GM19328 (cell line): ENCODE measurements around the gene DUSP22.

ENCODE experiments used
- ATAC-seq: cut with Tn5 transposase; IDR thresholded peaks from one replicate; pipeline ENCODE4 v1.9.1; 2021; ENCODE audit warnings: mild to moderate bottlenecking, moderate library complexity; ENCODE audit not compliant: unreplicated experiment

DUSP22 gene

DNA sequence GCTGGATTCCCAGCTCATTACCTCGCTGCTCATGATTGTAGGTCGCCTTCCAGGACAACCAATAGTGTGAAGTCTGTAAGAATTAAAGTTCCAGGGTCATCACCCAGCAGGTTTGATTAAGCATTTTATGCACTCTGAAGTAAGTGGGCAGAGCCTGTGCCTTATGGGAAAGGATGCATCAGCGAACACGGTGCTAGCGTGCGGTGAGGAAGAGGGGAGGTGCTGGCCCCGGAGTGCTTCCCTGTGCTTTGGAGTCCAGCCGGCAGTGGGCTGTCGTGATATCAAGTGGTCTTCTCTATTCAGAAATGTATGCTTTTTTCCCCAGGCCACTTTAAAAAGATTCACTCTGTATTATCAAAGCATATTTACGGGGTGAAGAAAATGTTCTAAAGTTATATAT, 16.0 kb downstream of the DUSP22 start:
- ATAC-seq = no peak

DNA sequence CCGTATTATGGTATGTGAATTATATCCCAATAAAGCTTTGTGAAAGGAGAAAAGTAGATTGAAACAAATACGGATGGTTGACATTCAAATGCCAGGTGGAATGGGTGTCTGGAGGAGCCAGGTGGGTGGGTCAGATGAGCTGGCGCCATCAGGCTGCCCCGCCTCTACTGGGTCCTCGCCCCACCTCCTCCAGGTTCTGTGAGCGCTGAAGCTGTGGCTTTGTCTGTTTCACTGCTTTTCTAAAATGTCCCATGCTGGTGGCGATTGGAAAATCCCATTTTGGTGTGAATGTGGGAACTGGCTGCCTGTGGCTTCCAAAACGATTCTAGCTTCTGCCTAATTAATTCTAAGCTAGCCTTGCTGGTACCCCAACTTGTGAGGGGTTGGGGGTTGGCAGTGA, 16.5 kb downstream of the DUSP22 start:
- no peak for ATAC-seq

DNA sequence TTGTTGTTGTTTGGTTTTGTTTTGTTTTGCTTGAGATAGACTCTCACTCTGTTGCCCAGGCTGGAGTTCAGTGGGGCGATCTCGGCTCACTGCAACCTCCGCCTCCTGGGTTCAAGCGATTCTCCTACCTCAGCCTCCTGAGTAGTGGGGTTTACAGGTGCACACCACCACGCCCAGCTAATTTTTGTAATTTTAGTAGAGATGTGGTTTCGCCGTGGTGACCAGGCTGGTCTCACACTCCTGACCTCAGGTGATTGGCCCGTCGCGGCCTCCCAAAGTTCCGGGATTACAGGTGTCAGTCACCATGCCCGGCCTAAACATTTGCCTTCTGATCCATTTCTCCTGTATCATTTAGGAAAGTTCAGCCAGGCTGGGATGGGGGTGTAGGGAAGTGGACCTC, 17.7 kb downstream of the DUSP22 start:
- no peak for ATAC-seq

DNA sequence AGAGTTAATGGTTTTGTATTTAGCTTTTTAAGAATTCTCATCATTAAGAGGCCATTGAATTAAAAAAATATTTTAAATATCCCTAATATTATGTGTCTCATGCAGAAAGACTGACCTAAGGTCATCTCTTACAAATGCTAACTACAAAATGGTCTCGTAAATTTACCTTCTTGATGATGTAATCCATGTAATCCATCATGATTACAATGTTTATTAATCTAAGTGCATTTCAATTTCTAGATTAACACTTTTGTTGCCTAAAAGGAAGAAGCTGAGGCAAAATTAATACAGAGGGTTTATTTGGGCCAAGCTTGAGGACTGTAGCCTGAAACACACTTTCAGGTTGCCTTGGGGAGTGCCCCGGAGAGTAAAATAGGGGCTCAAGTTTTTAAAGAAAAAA, 18.4 kb downstream of the DUSP22 start:
- ATAC-seq = no peak

DNA sequence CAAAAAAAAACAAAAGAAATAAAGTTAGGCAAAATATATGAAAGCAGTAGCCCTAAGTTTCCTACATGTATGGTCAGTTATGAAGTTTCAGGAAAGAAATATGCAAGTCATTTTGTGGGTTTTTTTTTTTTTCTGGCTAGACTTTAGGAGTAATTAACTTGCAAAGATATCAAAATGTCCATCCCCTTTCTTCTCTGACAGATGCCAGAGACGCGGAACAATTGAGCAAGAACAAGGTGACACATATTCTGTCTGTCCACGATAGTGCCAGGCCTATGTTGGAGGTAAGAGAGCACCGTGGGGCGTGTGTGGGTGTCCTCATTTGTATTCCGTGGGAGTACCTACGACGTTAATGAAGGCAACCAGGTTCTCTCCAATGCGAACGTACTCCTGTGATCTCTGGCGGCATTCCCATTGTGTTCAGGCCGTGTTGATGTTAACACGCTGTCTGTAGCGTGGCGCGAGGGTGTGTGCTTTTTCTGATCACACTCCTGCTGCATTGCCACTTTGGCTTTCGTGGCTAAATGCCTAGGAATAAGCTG, 19.5 kb downstream of the DUSP22 start:
- no peak for ATAC-seq

DNA sequence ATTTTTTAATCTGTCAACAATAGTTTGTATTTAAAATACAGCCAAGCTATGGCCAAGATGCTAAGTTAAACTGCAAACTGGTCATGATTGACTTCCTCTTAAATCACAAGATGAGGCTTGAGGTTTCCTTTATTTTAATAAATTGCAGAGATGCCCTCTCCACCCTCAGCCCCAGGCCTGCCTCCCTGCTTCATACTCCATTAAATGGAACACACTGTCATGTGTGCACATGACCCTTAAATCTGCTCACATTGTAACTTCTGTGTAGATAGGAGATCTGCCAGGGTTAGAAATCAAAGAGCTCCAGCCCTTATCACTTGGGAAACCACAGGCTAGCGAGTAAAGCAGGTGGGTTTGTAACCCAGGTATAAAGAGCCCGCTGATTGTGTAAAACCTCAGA, 20.8 kb downstream of the DUSP22 start:
- ATAC-seq = no peak

DNA sequence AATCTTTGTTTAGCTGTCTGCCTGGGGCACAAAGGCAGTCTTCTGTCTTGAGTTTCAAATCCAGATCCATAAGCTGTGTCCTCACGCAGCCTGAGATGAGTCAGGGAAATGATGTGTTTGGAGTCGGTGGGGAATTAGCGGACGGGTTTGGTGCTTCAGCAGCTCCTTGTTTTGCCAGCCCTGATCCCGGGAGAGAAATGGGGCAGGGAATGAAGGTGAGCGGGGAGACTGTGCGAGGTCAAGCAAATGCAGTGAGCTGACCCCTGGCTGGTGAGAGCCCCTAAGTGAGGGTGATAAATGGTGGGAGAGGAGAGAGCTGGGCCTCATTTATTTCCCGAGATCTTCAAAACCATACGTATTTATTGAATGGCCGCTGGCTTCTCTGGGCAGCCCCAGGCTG, 21.6 kb downstream of the DUSP22 start:
- ATAC-seq = no peak

DNA sequence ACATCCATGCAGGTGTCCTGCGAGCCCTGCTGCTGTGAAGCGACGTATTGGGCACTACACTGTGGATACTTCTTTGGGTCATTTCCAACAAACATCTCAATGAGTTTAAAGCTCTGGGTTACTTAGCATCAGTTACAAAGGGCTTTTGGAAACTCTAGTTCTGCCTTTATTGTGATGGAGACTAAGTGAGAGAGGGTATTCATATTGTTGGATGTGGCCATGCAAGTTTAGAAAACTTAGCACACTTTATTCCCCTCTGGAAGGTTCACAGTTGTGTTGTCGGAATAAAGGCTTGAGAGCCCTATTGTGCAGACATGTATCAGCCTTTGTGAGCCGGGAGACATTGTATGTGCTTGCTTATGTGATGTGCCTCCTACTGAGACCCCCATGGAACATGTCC, 22.1 kb downstream of the DUSP22 start:
- no peak for ATAC-seq

DNA sequence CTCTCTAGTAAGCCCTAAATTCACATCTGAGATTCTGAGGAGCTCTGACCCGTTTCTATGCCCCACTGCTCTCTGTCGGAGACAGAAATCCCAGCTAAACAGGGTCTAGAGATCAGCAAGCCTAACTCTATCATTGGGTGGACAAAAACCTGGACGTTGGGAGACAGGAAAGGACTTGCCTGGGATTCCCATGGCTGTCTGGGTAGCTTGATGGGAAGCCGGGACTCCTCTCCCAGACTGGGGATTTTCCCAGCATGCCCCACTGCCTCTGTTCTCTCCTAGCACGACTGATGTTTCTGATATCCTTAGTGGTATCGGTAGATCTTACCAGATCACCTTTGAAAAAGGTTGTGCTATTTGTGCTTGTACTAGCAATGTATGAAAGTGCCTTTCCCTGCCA, 22.9 kb downstream of the DUSP22 start:
- no peak for ATAC-seq

DNA sequence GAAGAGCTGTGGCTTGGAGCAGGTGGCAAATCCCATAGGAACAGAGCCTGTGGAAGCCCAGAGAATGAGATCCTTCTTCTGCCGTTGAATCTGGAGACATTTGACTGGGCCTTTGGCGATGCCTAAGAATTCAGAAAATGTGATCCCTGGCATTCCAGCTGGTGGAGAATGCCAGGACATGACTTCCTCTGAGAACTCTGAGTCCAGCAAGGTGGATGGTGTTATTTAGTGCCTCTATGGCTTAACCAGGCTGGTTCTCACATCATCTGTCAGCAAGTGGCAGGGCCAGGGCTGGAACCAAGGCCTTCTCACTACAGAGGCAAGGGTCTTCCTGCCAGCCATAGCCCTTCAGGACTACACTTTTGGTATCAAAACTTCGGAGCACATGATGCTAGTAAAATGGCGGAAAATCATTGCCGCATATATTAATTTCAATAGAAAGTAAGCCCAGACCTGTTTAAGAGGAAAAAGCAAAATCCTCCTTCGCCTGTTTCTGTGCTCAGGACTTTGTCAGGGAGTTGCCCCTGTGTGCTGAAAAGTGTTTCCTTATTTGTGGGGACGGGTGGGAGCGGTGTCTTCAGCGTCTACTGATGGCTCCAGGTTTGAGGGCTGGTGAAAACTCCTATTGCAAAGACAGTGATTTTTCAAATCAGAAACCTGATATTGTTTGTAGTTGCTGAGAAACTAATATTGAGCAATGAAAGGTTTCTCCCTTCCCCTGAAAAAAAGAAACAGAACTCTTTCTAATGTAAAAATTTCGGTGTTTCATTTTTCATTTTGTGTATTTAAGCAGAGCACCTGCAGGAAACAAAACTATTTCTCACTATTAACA, 23.9 kb downstream of the DUSP22 start:
- no peak for ATAC-seq

DNA sequence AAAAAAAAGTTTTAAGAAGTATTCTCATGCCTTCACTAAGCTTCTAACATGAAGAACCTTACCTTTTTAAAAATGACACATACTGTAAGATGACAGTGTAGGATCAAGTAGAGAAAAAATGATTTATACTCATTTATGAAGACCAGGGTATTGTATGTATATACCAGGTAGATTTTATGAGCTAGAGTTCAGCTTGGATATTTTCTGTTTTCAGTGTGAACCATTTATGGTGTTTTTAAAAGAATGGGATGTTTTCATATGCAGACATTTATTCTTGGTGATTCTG, 24.4 kb downstream of the DUSP22 start:
- ATAC-seq = no peak

DNA sequence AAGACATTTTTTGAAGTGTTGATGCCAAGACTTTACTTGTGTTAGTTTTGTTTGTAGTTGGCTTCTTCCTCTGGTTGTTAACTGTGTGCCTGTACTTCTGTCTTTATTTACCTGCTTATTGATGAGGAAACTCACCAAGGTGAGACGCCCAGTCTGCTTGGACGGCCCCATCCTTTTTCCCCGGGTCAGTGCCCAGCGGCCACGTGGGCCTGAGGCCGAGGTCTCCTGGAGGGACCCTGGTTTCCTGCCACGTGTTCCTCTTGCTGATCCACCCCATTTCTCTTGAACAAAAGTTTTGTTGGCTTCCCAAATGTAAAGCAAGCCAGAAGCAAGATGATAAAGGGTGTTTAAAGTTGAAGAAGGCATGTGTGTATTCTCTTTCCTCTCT, 24.8 kb downstream of the DUSP22 start:
- ATAC-seq = no peak

DNA sequence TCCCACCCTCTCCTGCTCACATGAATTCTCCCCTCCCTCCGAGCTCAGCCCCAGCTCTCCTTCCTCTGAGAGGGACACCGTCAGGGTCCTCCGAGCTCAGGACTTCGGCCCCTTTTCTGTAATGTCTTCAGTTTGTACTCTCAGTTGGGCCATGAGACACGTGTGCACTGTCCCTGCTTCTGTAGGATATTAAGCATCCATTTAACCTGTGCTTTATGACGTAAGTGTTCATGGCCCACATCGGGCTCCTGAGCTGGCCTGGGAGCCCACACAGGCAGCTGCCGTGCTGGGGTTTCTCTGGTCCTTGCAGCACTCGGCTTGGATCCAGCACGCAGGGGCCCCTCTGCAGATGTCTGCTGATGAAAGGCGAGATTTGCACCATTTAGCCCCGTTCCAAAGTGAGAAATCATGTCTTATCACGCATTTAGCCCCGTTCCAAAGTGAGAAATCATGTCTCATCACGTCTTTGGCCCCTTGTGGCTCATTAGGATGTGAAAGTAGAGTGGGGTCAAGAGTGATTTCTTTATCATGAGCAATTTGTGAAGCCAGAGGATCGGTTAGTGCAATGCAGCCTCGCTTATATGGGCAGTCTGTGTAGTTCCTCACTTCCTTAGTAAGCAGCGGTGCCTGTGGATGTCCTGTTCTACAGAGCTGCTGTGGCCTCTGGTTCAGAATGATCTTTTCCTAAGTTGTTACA, 25.3 kb downstream of the DUSP22 start:
- no peak for ATAC-seq

DNA sequence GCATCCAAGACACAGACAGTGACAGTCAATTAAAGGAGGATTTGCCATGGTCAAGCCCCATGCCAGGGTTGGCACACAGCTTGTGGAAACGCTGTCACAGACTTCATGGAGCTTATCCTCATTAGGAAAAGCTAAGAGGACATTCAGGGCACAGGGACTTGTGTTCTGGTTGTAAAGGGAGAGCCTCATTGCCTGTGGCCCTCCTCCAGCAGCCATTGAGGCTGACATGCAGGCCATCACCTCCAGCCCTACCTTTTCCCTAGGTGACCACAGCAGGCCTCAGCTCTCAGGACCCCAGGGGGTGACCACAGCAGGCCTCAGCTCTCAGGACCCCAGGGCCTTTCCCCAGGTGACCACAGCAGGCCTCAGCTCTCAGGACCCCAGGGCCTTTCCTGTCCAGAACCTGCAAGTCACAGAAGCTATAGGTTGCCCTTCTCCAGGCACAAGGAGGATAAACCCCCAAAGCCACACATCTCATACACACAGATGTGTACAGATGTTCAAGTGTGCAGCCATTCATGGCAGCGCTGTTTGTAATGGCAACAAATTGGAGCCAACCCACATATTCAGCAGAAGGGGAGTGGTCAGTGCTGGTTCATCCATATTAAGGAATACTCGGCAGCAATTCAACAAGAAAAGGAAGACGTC, 26.1 kb downstream of the DUSP22 start:
- no peak for ATAC-seq

DNA sequence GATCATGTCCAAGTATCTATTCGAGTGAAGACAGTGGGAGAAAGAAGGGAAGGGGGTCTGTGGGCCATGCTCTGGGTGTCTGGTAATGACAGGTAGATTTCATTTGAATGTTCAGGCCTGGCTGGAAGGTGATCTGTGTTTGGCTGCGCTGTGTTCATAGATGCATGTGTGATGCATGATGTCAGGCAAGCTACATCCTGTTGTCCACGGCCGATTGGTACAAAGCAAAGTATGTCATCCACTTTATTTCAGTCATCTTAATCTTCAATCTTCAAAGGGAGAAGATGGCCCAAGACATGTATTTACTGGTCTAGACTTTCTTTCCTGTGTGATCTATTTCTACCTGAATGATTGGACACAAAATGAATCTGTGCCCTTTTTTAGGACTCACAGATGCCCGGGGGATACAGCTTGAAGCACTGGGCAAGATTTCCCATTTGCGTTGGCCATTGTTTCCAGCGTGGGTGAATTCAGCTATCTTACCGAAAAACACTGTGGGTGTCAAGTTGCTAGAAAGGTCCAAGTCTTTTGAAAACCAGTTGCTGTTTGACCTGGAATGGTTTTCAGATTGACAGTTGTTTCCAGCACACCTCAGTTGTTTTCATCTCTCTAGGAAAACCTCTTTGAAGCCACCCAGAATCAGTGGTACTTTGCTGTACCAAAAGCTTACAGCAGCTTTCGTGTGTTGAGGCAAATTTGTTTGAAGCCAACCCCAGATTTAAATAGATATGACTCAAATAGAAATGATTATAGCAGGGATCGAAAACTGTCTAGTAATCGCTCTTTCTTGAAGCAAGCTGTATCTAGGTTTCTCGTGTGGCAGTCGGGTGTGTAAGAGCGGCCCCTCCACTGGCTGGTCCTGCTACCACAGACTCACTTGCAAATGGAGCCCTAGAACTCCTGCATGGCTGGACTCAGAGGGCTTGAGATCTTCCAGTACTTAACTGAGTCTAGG, 27.2 kb downstream of the DUSP22 start:
- ATAC-seq = peak; percentile 28

DNA sequence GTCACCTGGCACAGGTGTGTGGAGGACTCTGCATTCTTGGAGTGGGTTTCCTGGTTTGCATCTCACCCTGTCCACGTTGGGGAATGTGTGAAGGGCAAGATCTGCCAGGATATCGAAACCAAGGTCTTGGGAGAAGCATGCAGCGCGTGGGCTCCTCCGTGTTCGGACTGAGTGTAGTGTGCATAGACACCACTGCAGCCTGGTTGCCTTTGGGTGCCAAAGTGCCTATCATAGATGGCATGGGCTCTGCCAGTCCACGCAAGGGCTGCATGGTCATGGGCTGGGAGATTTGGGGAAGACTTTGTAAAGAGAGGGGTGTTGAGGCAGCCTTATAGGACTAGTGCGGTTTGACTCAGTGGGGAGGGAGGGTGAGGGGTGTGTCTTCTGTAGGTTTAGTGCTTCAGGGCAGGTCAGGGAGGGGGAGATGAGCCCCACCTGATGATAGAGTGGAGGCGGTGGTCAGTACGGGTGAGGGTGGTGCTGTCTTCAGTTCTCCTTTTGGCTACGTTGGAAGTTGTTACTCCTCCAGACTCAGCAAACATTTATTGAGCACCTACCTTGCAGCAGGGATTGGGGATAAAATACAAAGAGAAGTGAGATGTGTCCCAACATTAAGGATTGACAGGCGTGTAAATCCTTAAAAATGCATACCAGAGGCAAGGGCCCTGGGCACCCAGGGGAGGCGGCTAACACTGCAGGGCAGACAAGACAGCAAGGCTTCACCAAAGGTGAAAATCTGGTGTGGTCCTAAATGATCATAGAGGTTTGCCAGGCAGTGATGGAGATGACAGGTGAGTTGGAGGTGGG, 28.3 kb downstream of the DUSP22 start:
- no peak for ATAC-seq

DNA sequence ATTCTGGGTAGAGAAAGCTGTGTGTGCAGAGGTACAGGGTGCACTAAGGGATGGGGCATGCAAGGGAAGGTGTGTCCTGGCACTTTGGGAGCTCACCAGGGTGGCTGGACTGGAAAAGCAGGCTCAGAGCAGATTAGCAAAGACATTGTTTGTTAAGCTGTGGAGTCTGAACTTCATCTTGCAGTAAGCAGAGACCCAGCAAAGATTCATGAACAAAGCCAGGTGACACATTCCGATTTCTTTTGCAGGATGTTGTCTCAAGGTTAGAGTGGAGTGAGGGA, 28.8 kb downstream of the DUSP22 start:
- ATAC-seq = no peak

DNA sequence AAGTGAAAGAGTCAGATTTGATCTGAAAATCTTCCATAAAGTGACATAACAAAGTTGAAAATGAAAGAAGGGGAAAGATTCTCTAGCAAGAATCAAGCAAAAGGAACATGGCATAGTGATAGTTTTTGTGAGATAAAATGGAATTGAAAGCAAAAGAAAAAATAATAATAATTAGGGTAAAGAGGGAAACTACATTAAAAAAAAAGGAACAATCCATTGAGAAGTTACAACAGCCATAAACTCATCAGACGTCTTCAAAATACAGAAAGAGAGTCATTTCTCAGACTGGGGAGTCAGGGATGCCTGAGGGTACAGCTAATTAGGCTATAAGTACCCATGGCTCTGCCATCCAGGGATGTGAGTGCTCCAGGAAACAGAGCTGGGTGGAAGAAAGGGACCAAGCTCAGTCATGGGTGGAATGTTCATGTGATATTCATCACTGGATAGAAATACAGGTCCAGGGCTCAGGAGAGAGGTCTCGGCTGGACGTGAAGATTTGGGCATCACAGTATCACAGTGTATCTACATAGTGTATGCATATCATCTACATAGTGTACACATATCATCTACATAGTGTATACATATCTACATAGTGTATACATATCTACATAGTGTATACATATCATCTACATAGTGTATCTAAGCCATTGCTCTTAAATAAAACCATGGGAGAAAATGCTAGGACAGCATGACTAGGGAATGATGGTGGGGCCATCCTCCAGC, 29.4 kb downstream of the DUSP22 start:
- ATAC-seq = no peak

DNA sequence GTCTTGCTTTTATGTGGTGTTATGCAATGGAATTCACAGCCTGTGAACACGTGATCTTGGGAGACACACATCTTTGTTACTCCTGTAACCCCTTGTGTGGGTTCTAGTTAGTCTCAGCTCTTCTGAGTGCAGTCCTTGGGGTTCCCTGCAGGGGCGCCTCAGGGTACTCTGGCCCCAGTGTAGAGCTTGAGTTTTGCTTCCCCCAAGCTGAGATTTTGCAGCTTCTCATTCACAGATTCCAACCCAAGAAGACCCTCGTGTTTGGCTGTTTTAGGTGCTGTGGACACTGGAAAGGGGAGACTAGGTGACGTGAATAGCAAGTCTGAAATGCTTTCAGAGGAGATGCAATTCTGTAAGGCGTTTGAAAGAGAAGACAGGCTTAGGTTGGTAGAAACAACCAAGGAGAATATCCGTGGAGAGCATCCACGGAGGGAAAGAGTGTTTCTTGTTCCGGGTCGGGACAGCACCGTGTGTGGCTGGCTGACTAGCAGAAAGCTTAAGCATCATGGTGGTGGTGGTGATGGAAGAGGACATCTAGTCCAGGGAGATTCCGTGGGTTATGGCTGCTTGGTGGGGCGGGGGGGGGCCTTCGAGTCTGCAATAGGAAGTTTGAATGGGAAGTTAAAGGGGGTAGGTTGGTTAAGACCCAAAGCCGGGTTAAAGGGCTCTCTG, 30.1 kb downstream of the DUSP22 start:
- no peak for ATAC-seq
